Measurements from ENCODE around the gene IGSF9B.

The IGSF9B gene

DNA sequence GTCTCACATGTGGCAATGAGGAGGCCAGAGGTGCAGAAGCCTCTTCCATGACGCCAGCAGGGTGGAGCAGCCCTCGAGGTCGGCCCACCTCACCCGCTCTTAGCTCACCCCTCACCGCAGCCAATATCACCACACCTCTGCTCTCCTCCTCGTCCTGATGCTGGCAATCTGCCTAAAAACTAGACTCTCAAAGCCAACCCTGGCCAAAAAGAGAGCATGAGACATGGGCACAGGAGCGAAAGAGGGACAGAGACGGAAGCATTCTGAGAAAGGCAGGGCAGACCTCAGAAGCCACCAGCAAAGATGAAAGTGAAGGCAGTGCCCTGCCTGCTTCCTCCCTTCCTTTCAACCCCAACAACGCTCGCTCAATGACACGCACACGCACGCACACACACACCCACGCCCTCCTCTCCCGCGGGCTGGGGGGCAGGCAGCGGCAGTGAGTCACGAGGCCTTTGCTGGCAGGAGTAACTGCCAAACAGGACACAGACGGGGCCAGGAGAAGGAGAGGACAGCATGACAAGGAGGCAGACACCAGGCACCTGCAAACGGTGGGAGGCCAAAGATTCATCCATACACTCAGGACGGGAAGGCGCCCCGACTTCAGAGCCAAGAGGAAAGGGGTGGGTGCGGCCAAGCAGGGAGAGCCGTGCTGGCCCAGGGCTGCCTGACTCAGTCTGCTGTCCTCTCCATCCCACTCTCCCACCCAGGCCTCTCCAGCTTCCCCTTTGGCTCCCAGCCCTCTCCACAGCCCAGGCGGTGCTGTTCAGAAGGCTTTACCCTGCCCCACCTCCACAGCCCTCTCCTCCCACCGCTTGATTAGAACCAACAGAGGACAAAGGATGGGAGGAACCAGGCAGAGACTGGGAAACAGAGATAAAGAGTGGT is 11.4 kb downstream of the IGSF9B start:
- H3K27ac Mint-ChIP-seq: no peak overlapping the region
- no peaks in the 10 kb centered on the region for H3K36me3 Mint-ChIP-seq
- peaks cover 34% of the 10 kb centered on the region for H3K27me3 Mint-ChIP-seq
- no peak for DNase-seq (ENCODE audit: low spot score in 2 of 2)
- H3K4me3 Mint-ChIP-seq: no peak overlapping the region
- peaks cover 2% of the 10 kb centered on the region for H3K9me3 Mint-ChIP-seq
- peaks cover 8% of the 10 kb centered on the region for H3K4me1 Mint-ChIP-seq
- ATAC-seq (ENCODE audit: low read depth): no peak

DNA sequence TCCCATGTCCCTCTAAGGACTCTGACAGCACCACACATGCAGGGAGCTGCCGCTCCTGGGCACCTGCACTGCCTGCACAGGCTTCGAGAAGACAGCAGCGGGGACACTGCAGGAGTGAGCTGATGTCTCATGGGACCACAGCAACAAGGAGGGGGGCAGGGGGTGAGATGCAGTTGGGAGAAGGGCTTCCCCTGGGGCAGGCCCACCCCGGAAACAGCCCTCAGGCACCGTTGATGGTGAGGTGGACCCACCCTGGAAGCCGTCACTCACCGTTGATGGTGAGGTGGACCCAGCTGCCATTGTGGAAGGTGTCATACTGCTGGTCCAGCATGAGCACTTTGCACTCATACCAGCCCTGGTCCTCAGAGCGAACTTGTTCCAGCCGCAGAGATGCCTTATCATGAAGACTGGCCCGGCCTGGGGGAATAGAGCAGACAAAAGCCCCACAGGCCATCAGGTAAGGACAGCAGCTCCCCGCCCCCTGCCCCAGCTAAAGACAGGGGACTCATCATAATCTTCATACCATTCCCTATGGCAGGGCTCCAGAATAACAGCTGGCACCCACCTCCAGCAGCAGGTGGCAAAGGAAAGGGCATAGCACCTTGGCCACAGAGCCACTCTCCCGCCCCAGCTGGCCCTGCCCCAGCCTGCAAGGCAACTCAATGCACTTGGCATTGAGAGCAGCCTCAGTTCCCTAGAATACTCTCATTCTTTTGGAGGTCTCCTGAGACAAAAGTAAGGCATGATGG is 12.6 kb downstream of the IGSF9B start:
- no peak overlapping the region for H3K4me3 Mint-ChIP-seq
- no peak for DNase-seq (ENCODE audit: low spot score in 2 of 2)
- peaks cover 28% of the 10 kb centered on the region for H3K27me3 Mint-ChIP-seq
- ATAC-seq (ENCODE audit: low read depth): no peak
- peaks cover 6% of the 10 kb centered on the region for H3K9me3 Mint-ChIP-seq
- no peaks in the 10 kb centered on the region for H3K36me3 Mint-ChIP-seq
- H3K27ac Mint-ChIP-seq: no peak overlapping the region
- peaks cover 8% of the 10 kb centered on the region for H3K4me1 Mint-ChIP-seq

DNA sequence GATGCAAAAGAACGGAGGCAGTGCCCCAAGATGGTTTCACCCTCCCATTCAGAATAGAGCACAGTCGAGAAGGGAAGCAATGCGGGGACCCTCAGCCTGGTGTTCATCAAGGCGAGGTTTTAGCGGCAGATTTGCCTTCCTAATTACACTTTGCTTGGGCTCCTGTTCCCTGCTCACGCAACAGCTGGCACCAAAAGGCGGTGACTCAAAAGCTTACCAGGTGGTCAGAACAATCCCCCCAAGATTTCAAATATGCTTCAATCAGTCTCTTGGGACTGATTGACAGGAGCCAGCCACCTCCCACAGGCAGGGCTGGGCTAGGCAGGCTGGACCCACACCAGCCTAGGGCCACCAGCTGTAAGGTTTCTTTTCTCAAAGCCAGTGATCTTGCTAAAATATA is 14.2 kb downstream of the IGSF9B start:
- peaks cover 6% of the 10 kb centered on the region for H3K9me3 Mint-ChIP-seq
- peaks cover 5% of the 10 kb centered on the region for H3K4me1 Mint-ChIP-seq
- H3K4me3 Mint-ChIP-seq: no peak overlapping the region
- no peak for DNase-seq (ENCODE audit: low spot score in 2 of 2)
- peaks cover 20% of the 10 kb centered on the region for H3K27me3 Mint-ChIP-seq
- H3K27ac Mint-ChIP-seq: no peak overlapping the region
- H3K36me3 Mint-ChIP-seq: no peaks in the 10 kb centered on the region
- no peak for ATAC-seq (ENCODE audit: low read depth)

DNA sequence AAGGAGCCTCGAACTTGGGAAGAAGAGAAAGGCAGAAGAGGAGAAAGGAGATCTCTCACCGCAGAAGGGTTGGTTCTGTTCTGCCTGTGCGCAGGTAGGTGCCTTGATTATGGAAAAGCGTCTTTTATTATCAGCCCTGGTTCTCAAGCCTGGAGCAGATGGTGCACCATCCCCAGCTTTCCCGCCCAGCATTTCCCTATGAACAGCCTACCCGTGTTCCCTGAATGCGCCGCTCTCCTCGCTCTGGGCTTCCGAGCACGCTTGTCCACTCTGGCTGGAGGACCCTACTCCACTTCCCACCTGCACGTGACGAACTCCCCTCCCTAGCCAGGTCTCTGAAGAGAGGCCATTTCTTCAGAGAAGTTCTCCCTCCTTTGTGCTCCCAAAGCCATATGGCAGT is 15.2 kb downstream of the IGSF9B start:
- Mint-ChIP-seq H3K27ac (no peak overlapping the region), H3K4me1 (peaks cover 3% of the 10 kb centered on the region), H3K9me3 (peaks cover 6% of the 10 kb centered on the region), H3K4me3 (no peak overlapping the region), H3K36me3 (no peaks in the 10 kb centered on the region), H3K27me3 (peaks cover 15% of the 10 kb centered on the region)
- DNase-seq (ENCODE audit: low spot score in 2 of 2) (no peak), ATAC-seq (ENCODE audit: low read depth) (no peak)

DNA sequence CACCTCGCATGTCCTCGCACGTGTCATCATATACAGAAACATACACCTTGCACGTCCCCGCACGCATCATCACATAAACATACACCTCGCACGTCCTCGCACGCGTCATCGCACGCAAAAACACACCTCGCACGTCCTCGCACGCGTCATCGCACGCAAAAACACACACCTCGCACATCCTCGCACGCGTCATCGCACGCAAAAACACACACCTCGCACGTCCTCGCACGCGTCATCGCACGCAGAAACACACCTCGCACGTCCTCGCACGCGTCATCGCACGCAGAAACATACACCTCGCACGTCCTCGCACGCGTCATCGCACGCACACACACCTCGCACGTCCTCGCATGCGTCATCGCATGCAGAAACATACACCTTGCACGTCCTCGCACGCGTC is 16.7 kb downstream of the IGSF9B start:
- Mint-ChIP-seq H3K27ac (no peak overlapping the region), H3K36me3 (no peaks in the 10 kb centered on the region)

DNA sequence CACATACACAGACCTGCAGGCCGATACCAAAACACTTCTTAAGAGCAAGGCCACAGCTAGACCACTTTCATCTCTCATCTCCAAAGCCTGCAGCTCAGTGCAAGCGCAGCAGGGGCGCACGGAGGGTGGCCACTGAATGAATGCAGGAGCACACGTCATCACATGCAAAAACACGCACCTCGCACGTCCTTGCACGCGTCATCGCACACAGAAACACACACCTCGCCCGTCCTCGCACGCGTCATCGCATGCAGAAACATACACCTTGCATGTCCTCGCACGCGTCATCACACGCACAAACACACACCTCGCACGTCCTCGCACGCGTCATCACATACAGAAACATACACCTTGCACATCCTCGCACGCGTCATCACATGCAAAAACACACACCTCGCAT is 17.2 kb downstream of the IGSF9B start:
- Mint-ChIP-seq H3K36me3 (no peaks in the 10 kb centered on the region), H3K27ac (no peak overlapping the region), H3K4me1 (no peaks in the 10 kb centered on the region), H3K27me3 (peaks cover 5% of the 10 kb centered on the region), H3K9me3 (peaks cover 6% of the 10 kb centered on the region), H3K4me3 (no peak overlapping the region)
- ATAC-seq (ENCODE audit: low read depth) (no peak), DNase-seq (ENCODE audit: low spot score in 2 of 2) (no peak)

More for the DNA sequence above, 16.7 kb downstream of the IGSF9B start:
- ATAC-seq (ENCODE audit: low read depth): no peak
- Mint-ChIP-seq H3K9me3 (peaks cover 6% of the 10 kb centered on the region), H3K4me3 (no peak overlapping the region), H3K4me1 (peaks cover 2% of the 10 kb centered on the region), H3K27me3 (peaks cover 9% of the 10 kb centered on the region)
- no peak for DNase-seq (ENCODE audit: low spot score in 2 of 2)

DNA sequence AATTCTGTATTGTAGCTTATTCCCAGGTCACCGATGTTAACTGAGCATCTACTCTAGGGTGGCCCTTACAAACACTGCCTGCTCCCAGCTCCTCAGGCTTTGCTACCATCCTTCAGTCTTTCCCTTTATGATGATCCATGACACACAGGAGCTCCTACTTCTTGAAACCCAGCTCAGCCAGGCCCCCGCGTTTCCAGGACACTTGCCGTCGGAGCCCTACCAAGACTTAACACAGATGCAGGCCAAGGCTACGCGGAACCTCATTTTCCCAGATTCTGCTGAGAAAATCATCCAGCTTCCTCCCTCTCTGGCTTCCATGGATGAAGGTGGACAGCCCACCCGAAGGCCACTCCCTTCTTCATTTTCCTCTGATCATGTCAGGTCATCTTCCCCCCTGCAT is 18.6 kb downstream of the IGSF9B start:
- no peaks in the 10 kb centered on the region for H3K36me3 Mint-ChIP-seq
- H3K4me1 Mint-ChIP-seq: no peaks in the 10 kb centered on the region
- ATAC-seq (ENCODE audit: low read depth) (no peak), DNase-seq (ENCODE audit: low spot score in 2 of 2) (no peak)
- H3K4me3 Mint-ChIP-seq: no peak overlapping the region
- peaks cover 6% of the 10 kb centered on the region for H3K9me3 Mint-ChIP-seq
- peaks cover 3% of the 10 kb centered on the region for H3K27me3 Mint-ChIP-seq
- H3K27ac Mint-ChIP-seq: no peak overlapping the region

DNA sequence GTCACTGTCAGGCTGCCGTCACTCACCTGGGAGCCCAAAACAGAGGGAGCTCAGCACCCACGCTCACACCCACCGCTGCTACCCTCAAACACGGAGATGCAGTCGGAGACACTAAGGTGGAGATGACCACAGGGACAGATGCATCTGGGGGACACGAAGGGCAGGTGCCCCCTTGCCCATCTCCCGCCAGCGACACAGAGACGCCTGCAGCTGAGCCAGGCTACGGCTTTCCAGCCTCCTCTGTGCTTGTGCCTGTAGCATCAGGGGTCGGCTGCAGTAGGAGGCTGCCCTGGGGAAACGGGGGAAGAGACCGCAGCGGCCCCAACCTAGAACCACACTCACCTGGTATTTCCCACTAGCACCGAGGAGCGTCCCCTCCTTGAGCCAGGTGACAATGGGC is 19.3 kb downstream of the IGSF9B start:
- ATAC-seq (ENCODE audit: low read depth) (no peak), DNase-seq (ENCODE audit: low spot score in 2 of 2) (no peak)
- no peaks in the 10 kb centered on the region for H3K36me3 Mint-ChIP-seq
- H3K27me3 Mint-ChIP-seq: peaks cover 3% of the 10 kb centered on the region
- H3K4me1 Mint-ChIP-seq: no peaks in the 10 kb centered on the region
- H3K4me3 Mint-ChIP-seq: no peak overlapping the region
- H3K9me3 Mint-ChIP-seq: peaks cover 6% of the 10 kb centered on the region
- H3K27ac Mint-ChIP-seq: no peak overlapping the region

DNA sequence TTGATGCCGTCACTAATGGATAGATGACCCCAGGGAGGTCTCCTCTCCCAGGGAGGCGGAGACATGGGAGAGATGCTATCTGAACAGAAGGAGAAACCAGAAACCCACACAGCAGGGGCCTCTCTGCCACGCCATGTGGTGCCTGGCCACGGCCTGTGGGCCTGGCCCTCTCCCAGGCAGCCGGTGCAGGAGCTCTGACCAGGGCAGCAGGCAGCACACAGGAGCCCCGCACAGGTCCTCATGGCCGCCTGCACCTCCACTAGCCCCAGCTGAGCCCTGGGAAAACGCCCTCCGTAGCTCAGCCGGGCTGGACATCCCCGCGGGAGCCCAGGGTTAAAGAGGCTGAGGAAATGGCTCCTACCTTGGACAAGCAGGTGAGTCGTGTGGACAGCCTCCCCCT is 19.8 kb downstream of the IGSF9B start:
- H3K27ac Mint-ChIP-seq: no peak overlapping the region
- H3K4me1 Mint-ChIP-seq: no peaks in the 10 kb centered on the region
- H3K4me3 Mint-ChIP-seq: no peak overlapping the region
- peaks cover 3% of the 10 kb centered on the region for H3K27me3 Mint-ChIP-seq
- no peaks in the 10 kb centered on the region for H3K36me3 Mint-ChIP-seq
- H3K9me3 Mint-ChIP-seq: peaks cover 6% of the 10 kb centered on the region
- ATAC-seq (ENCODE audit: low read depth) (no peak), DNase-seq (ENCODE audit: low spot score in 2 of 2) (no peak)

DNA sequence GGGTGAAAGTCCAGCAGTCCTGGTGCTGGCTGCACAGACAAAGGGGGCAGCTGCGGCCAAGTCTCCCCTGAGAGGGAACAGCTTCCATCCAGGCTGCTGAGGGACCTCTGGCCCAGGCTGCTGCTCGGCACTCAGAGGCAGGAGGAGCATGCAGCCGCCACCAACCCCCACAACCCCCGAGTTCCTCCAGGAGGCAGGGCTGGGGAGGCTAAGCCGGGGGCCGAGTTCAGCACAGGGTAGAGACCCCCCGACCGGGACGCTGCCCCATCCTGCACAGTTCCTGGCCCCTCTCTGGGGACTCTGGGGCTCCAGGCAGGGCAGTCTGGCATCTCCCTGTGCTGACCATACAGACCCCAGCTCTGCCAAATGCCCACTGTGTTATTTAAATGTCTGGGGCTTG is 20.2 kb downstream of the IGSF9B start:
- H3K27ac Mint-ChIP-seq: no peak overlapping the region
- H3K36me3 Mint-ChIP-seq: no peaks in the 10 kb centered on the region
- H3K4me1 Mint-ChIP-seq: no peaks in the 10 kb centered on the region

DNA sequence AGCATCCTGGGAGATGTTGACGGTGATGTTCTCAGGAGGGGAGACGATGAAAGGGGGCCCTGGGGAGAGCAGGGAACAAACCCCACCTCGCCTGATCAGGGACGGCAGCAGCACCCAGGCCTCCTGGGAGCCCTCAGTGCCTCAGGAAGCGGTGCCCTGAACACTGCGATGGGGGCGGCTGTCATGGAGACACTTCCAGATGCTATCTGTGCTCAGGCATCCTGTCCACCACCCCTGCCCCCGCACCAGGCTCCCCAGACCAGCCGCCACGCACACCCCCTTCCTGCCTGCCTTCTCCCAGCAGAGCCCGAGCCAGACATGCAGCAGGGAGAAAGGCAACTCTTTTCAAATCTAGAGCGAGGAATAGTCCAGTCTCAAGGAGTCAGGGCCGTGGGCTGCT is 20.6 kb downstream of the IGSF9B start:
- Mint-ChIP-seq H3K9me3 (peaks cover 6% of the 10 kb centered on the region), H3K27ac (no peak overlapping the region), H3K4me1 (no peaks in the 10 kb centered on the region), H3K4me3 (no peak overlapping the region), H3K36me3 (no peaks in the 10 kb centered on the region), H3K27me3 (peaks cover 2% of the 10 kb centered on the region)
- ATAC-seq (ENCODE audit: low read depth) (no peak), DNase-seq (ENCODE audit: low spot score in 2 of 2) (no peak)

More for the DNA sequence above, 20.2 kb downstream of the IGSF9B start:
- no peak for ATAC-seq (ENCODE audit: low read depth)
- Mint-ChIP-seq H3K27me3 (peaks cover 2% of the 10 kb centered on the region), H3K4me3 (no peak overlapping the region), H3K9me3 (peaks cover 6% of the 10 kb centered on the region)
- no peak for DNase-seq (ENCODE audit: low spot score in 2 of 2)

DNA sequence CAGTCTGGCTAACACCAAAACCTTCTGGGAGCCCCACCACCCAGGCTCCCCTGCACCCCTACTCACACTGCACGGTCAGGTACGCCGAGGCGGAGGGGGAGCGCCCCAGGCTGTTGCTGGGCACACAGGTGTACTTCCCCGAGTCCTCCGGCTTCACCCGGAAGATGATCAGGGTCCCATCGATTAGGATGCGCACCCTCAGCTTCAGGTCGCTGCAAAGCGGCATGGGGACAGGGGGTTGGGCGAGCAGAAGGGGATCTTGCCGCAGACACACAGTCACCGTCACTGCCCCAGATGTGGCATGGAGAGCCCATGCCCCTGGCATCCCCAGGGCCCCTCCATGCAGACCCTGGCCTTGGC is 21.2 kb downstream of the IGSF9B start:
- Mint-ChIP-seq H3K27ac (no peak overlapping the region), H3K4me1 (no peaks in the 10 kb centered on the region)
- no peak for ATAC-seq (ENCODE audit: low read depth)

DNA sequence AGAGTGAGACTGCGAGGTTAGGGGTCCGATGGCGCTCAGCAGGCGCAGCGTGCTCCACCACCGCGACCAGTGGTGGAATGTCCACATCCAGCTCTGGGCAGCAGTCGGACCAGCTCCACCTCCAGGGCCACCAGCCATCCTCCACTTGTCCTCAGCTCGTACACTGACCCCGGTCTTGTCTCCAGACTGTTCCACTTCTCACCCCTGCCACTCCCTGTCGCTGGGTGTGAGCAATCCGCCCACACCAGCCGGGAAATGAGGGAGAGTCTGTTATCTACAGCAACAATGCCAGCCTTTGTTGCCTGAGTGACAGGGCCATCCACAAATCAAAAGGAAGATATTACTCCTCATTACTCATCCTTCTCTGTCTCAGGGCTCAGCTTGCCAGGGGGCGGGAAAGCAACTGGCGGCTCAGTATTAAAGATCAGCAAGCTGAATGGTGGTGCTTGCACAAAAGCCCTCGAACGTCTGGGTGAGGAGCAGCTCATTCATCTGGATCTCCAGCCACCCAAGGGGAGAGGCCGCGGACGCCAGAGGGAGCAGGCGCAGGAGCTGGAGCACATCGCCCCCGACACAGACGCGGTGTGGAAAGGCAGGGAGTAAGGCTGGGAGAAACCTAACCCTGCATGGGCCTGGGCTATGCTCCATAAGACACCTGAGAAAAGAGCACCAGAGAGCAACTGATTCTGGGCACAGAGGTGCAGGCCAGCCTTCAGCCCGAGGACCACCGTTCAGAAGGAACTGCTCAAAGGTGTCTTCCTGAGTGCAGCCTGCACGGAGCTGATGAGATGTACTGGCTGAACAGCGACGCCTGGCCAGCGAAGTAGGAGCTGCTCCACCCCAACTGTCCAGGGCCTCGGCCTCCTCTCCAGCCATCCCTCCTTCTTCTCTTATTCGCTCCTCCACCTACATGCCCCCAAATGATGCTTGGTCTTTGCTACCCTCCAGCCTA is 21.9 kb downstream of the IGSF9B start:
- H3K36me3 Mint-ChIP-seq: no peaks in the 10 kb centered on the region
- H3K4me3 Mint-ChIP-seq: no peak overlapping the region
- H3K27ac Mint-ChIP-seq: no peak overlapping the region
- H3K4me1 Mint-ChIP-seq: no peaks in the 10 kb centered on the region
- no peaks in the 10 kb centered on the region for H3K27me3 Mint-ChIP-seq
- ATAC-seq (ENCODE audit: low read depth) (no peak), DNase-seq (ENCODE audit: low spot score in 2 of 2) (no peak)
- H3K9me3 Mint-ChIP-seq: no peaks in the 10 kb centered on the region

More for the DNA sequence above, 21.2 kb downstream of the IGSF9B start:
- no peak for DNase-seq (ENCODE audit: low spot score in 2 of 2)
- Mint-ChIP-seq H3K27me3 (peaks cover under 1% of the 10 kb centered on the region), H3K4me3 (no peak overlapping the region), H3K36me3 (no peaks in the 10 kb centered on the region), H3K9me3 (peaks cover 5% of the 10 kb centered on the region)

DNA sequence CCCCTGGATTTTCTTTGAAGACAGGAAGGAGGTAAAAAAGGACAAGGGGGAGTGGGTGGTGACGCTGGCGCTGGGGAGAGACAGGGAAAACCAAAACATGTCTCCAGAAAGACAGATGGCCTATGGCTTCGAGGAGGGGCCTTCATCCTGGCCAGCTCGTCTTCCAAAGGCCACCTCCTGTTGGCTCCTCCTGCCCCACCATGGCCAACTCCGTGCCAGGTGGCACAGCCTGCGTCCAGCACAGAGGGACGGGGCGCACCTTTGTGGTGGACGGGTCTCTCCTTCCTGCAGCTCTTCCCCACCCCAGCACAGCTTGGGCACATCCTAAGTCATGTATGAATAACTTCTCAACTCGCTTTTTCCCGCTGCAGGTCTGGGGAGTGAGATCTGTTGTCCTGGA is 22.7 kb downstream of the IGSF9B start:
- H3K4me1 Mint-ChIP-seq: no peaks in the 10 kb centered on the region
- DNase-seq (ENCODE audit: low spot score in 2 of 2) (no peak), ATAC-seq (ENCODE audit: low read depth) (no peak)
- no peaks in the 10 kb centered on the region for H3K9me3 Mint-ChIP-seq
- no peaks in the 10 kb centered on the region for H3K27me3 Mint-ChIP-seq
- H3K27ac Mint-ChIP-seq: no peak overlapping the region
- H3K4me3 Mint-ChIP-seq: no peak overlapping the region
- H3K36me3 Mint-ChIP-seq: no peaks in the 10 kb centered on the region

Data from memory B cell (primary cell).